ENCODE data around the gene MTCL3.

Gene MTCL3

GRCh38 chr6:127484212-127484863, 34.8 kb downstream of the MTCL3 start:
- H3K9me2 ChIP-seq (ENCODE audit: insufficient read depth, low read length): no peaks in the 10 kb centered on the region
- H3K4me2 ChIP-seq (ENCODE audit: low read length): no peak overlapping the region
- no peaks in the 10 kb centered on the region for H3K9me3 ChIP-seq (ENCODE audit: low read length)
- H4K20me1 ChIP-seq (ENCODE audit: insufficient read depth): peaks cover 18% of the 10 kb centered on the region
- no peak overlapping the region for H2AFZ ChIP-seq (ENCODE audit: low read depth, low read length)
- no peak for TF ChIP-seq SMC3 (conservative IDR thresholded peaks at IDR 0.05; ENCODE audit: poor library complexity)
- no peak for TF ChIP-seq TAF1 (IDR thresholded peaks at IDR 0.05; ENCODE audit: low read depth)
- TF ChIP-seq, protein P1, sequence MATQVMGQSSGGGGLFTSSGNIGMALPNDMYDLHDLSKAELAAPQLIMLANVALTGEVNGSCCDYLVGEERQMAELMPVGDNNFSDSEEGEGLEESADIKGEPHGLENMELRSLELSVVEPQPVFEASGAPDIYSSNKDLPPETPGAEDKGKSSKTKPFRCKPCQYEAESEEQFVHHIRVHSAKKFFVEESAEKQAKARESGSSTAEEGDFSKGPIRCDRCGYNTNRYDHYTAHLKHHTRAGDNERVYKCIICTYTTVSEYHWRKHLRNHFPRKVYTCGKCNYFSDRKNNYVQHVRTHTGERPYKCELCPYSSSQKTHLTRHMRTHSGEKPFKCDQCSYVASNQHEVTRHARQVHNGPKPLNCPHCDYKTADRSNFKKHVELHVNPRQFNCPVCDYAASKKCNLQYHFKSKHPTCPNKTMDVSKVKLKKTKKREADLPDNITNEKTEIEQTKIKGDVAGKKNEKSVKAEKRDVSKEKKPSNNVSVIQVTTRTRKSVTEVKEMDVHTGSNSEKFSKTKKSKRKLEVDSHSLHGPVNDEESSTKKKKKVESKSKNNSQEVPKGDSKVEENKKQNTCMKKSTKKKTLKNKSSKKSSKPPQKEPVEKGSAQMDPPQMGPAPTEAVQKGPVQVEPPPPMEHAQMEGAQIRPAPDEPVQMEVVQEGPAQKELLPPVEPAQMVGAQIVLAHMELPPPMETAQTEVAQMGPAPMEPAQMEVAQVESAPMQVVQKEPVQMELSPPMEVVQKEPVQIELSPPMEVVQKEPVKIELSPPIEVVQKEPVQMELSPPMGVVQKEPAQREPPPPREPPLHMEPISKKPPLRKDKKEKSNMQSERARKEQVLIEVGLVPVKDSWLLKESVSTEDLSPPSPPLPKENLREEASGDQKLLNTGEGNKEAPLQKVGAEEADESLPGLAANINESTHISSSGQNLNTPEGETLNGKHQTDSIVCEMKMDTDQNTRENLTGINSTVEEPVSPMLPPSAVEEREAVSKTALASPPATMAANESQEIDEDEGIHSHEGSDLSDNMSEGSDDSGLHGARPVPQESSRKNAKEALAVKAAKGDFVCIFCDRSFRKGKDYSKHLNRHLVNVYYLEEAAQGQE (IDR thresholded peaks at IDR 0.05; ENCODE audit: borderline replicate concordance): no peak
- no peak for TF ChIP-seq EP300 (conservative IDR thresholded peaks at IDR 0.05; ENCODE audit: poor library complexity, severe bottlenecking)
- TF ChIP-seq EZH2 (IDR thresholded peaks at IDR 0.05; ENCODE audit: borderline replicate concordance, insufficient read depth, low read length, poor library complexity, severe bottlenecking): no peak
- TF ChIP-seq RAD21 (conservative IDR thresholded peaks at IDR 0.05): no peak
- no peak for TF ChIP-seq CTCF (IDR thresholded peaks at IDR 0.05; ENCODE audit: poor library complexity, severe bottlenecking)
- TF ChIP-seq MXI1 (conservative IDR thresholded peaks at IDR 0.05; ENCODE audit: poor library complexity, severe bottlenecking): no peak
- TF ChIP-seq POLR2AphosphoS5 (IDR thresholded peaks at IDR 0.05): no peak
- peaks cover 59% of the 10 kb centered on the region for H3K36me3 ChIP-seq (ENCODE audit: insufficient read depth, low read length)
- no peaks in the 10 kb centered on the region for H3F3A ChIP-seq (ENCODE audit: insufficient read depth, low read length, poor library complexity, severe bottlenecking)
- no peaks in the 10 kb centered on the region for H3K27me3 ChIP-seq (ENCODE audit: insufficient read depth, low read depth, low read length)
- H3K4me3 ChIP-seq (ENCODE audit: low read length): no peak overlapping the region
- H3K27ac ChIP-seq (ENCODE audit: low read length): no peak overlapping the region
- H3K9ac ChIP-seq (ENCODE audit: low read length): no peak overlapping the region
- H3K79me2 ChIP-seq (replicated peaks; ENCODE audit: insufficient read depth, low read length): peaks cover 42% of the 10 kb centered on the region

- H3K4me2 ChIP-seq (ENCODE audit: low read length): no peak overlapping the region
- no peak overlapping the region for H3K4me3 ChIP-seq (ENCODE audit: low read length)
- peaks cover 54% of the 10 kb centered on the region for H3K36me3 ChIP-seq (ENCODE audit: insufficient read depth, low read length)
- H3K27me3 ChIP-seq (ENCODE audit: insufficient read depth, low read depth, low read length): no peaks in the 10 kb centered on the region
- H3K9ac ChIP-seq (ENCODE audit: low read length): no peak overlapping the region
- no peak for TF ChIP-seq EZH2 (IDR thresholded peaks at IDR 0.05; ENCODE audit: borderline replicate concordance, insufficient read depth, low read length, poor library complexity, severe bottlenecking)
- no peak for TF ChIP-seq TAF1 (IDR thresholded peaks at IDR 0.05; ENCODE audit: low read depth)
- no peak for TF ChIP-seq RAD21 (conservative IDR thresholded peaks at IDR 0.05)
- no peak for TF ChIP-seq CTCF (IDR thresholded peaks at IDR 0.05; ENCODE audit: poor library complexity, severe bottlenecking)
- TF ChIP-seq, protein P1 (IDR thresholded peaks at IDR 0.05; ENCODE audit: borderline replicate concordance): no peak
- no peak for TF ChIP-seq EP300 (conservative IDR thresholded peaks at IDR 0.05; ENCODE audit: poor library complexity, severe bottlenecking)
- H4K20me1 ChIP-seq (ENCODE audit: insufficient read depth): peaks cover 18% of the 10 kb centered on the region
- H3F3A ChIP-seq (ENCODE audit: insufficient read depth, low read length, poor library complexity, severe bottlenecking): no peaks in the 10 kb centered on the region
- H3K79me2 ChIP-seq (replicated peaks; ENCODE audit: insufficient read depth, low read length): peaks cover 38% of the 10 kb centered on the region
- no peak overlapping the region for H2AFZ ChIP-seq (ENCODE audit: low read depth, low read length)
- no peaks in the 10 kb centered on the region for H3K9me3 ChIP-seq (ENCODE audit: low read length)
- no peaks in the 10 kb centered on the region for H3K9me2 ChIP-seq (ENCODE audit: insufficient read depth, low read length)
- H3K27ac ChIP-seq (ENCODE audit: low read length): no peak overlapping the region
Measured at GRCh38 chr6:127483399-127484055, 35.6 kb downstream of the MTCL3 start.
